Skeletal muscle tissue (tissue), 4 donors: ENCODE data around the gene ADARB1. TPM values are rescaled to one million over a fixed set of nuclear protein-coding genes. Genes with fewer than 3 reads are reported as not detected.

ENCODE experiments used
- H3K27ac ChIP-seq: one replicate; pipeline ENCODE4 v1.7.0; 2013; ENCODE audit warnings: mild to moderate bottlenecking, low read depth, low read length, inconsistent platforms
- H3K27me3 ChIP-seq, 3 donors: one replicate each; pipeline ENCODE4 v1.7.0; 2013; ENCODE audit warnings: low read length in 3 of 3; ENCODE audit not compliant: control insufficient read depth in 3 of 3, insufficient read depth in 3 of 3
- H3K36me3 ChIP-seq, 3 donors: one replicate each; pipeline ENCODE4 v1.7.0; 2013; ENCODE audit warnings: low read length in 3 of 3; ENCODE audit not compliant: control insufficient read depth in 3 of 3, insufficient read depth in 3 of 3
- H3K4me1 ChIP-seq, 3 donors: one replicate each; pipeline ENCODE4 v1.7.0; 2013; ENCODE audit warnings: low read length in 3 of 3, mild to moderate bottlenecking in 3 of 3; ENCODE audit not compliant: control insufficient read depth in 3 of 3, insufficient read depth in 3 of 3
- H3K4me3 ChIP-seq, 3 donors: one replicate each; pipeline ENCODE4 v1.7.0; 2013; ENCODE audit warnings: low read length in 3 of 3
- H3K9ac ChIP-seq, 3 donors: one replicate each; pipeline ENCODE4 v1.7.0; 2013; ENCODE audit warnings: low read length in 3 of 3, mild to moderate bottlenecking in 3 of 3, moderate library complexity in 2 of 3, low read depth in 1 of 3
- H3K9me3 ChIP-seq, 3 donors: one replicate each; pipeline ENCODE4 v1.7.0; 2013; ENCODE audit warnings: low read length in 3 of 3; ENCODE audit not compliant: control insufficient read depth in 3 of 3
- total RNA-seq: library from RNA; depleted of rRNA; stranded (reverse); fragments of >200 nt; gene quantifications from one replicate; pipeline ENCODE4 v1.2.3, GENCODE V29; 2014
- donor health status: Osteomylitis.

Gene ADARB1
- total RNA-seq, 1 donor from 2014 or later = 16.2 TPM

DNA sequence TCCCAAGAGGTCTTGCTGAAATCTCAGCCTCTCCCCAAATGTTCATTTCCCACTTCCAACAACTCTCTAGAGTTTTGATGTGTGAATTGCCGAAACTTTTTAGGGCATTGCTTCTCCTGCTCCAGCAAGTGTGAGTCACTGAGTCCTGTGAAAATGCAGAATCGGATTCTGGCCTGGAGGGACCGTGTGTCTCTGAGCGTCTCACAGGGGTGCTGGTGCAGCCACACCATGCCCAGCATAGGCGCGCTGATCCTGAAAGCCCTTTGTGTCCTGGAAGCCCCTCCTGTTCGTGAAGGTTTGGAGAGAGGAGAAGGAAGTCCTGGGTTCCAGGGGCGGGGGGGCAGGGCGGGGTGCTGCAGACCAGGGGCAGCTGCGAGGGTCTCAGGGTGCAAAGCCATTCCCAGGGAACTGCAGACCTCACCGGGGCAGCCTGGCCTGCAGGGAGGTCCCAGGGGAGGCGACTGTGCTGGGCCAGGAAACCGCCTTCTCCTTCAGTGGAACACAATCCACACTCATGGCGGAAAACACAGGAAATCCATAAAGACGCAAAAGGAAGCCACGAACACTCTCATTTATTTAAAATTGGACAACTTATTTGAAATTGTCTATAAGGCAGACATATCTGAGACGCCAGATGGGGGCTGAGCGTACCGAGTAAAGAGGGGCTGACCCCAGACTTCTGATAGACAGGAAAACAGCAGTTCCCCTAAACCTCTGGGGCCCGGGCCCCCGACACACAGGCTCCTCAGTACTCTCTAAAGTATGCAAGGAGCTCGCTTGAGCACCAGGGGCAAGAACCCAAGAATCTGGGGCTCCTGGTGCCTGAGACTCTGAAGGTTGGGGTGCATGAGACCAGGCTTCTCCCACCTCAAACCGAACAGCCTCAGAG is 43.5 kb upstream of the ADARB1 start:
- Histone ChIP-seq H3K9me3 (no peaks in the 10 kb centered on the region), H3K27ac (no peak overlapping the region), H3K4me1 (peaks cover 40 to 51% (median 48%) of the 10 kb centered on the region in 3 donors), H3K4me3 (no peak overlapping the region), H3K9ac (no peak overlapping the region), H3K27me3 (no peaks in the 10 kb centered on the region), H3K36me3 (no peaks in the 10 kb centered on the region)

DNA sequence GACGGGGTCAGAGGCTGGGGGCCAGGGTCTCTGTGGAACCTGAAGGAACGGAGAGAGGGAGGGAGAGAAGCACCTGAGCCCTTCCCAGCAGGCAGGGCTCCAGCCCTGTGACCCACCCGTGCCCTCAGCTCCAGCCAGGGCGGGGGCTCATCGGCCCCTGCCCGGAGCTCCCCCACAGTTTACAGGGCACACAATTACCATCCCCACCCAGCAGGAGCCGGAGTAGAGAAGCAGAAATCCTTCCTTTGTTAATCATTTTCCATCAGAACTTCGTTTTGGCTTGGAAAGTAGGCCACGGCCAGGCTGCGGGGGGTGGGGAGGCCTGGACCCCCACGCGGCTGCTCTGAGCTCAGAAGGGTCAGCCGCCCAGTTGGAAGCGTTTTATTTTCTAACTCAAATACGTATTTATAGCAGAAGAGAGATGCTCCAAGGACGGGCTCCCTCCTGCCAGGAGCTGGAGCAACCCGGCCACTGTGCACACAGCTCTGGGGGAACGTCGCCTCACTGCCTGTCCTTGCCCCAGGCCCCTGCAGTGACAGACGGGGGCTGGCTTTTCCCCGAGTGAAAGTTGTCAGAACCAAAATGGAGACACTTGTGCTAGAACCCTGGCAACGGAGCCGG is 42.7 kb upstream of the ADARB1 start:
- Histone ChIP-seq H3K36me3 (no peaks in the 10 kb centered on the region), H3K9me3 (peaks cover 0 to 5% (median 3%) of the 10 kb centered on the region in 3 donors), H3K27ac (no peak overlapping the region), H3K27me3 (no peaks in the 10 kb centered on the region), H3K4me3 (no peak overlapping the region), H3K9ac (no peak overlapping the region), H3K4me1 (peaks cover 40 to 51% (median 48%) of the 10 kb centered on the region in 3 donors)

DNA sequence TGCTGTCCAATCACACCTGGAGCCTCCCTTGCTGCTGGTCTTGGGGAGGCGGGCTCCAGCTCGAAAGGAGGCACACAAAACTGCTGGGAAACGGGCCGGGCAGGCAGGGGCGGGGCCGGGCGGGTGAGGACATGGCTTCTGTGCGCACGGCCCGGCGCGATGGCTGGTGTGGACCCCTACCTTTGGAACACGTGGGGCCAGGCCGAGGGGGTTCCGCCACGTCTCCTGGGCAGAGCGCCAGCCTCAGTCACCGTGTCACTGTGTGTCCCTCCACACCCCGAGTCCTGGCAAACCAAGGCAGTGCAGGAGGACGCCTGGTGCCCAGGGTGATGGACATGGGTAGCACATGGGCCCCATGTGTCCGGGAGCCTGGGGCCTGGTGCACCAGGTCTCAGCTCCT is 42.0 kb upstream of the ADARB1 start:
- Histone ChIP-seq H3K27ac (no peak overlapping the region), H3K36me3 (no peaks in the 10 kb centered on the region), H3K9ac (no peak overlapping the region), H3K27me3 (no peaks in the 10 kb centered on the region), H3K4me1 (peaks cover 40 to 51% (median 48%) of the 10 kb centered on the region in 3 donors), H3K9me3 (peaks cover 0 to 5% (median 5%) of the 10 kb centered on the region in 3 donors), H3K4me3 (no peak overlapping the region)

DNA sequence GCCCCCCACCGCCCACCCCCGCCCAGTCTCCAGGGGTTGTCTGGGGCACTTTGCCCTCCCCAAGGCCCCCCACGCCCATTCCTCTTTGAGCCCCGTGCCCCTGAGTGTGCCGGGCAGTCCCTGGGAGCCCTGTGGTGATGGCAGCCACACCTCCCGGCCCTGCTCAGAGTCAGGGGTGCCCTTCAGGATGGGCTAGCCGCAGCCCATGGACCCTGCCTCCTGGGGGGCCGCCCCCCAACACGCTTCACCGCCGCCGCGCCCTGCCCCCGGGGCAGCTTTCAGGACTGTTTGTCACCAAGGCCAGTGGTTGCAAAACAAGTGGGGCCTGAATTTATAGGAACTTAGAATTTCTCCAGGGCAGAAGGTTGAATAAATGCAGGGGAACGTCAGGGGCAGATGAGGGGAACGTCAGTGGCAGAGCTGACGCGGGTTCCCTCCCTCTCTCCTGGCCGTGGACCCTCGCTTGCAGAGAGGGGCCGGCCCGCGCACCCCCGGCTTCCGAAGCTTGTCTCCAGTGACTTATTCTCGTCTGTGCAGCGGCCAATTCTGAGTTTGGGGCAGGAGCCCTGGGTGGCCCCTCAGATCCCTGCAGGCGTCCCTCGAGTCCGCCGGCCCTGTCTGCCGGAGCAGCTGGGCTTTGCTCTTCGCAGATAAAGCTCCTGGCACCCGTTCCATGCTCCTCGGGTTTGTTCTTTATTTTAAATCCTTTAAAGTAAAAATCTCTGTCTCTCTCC is 41.2 kb upstream of the ADARB1 start:
- no peak overlapping the region for H3K4me3 ChIP-seq
- H3K27me3 ChIP-seq = no peaks in the 10 kb centered on the region
- H3K4me1 ChIP-seq = peaks cover 40 to 51% (median 48%) of the 10 kb centered on the region in 3 donors
- H3K36me3 ChIP-seq = no peaks in the 10 kb centered on the region
- peak overlapping the region in 2 of 3 donors; percentile 21 to 75 for H3K9ac ChIP-seq
- peaks cover 0 to 5% (median 5%) of the 10 kb centered on the region in 3 donors for H3K9me3 ChIP-seq
- H3K27ac ChIP-seq = peak overlapping the region; percentile 66

DNA sequence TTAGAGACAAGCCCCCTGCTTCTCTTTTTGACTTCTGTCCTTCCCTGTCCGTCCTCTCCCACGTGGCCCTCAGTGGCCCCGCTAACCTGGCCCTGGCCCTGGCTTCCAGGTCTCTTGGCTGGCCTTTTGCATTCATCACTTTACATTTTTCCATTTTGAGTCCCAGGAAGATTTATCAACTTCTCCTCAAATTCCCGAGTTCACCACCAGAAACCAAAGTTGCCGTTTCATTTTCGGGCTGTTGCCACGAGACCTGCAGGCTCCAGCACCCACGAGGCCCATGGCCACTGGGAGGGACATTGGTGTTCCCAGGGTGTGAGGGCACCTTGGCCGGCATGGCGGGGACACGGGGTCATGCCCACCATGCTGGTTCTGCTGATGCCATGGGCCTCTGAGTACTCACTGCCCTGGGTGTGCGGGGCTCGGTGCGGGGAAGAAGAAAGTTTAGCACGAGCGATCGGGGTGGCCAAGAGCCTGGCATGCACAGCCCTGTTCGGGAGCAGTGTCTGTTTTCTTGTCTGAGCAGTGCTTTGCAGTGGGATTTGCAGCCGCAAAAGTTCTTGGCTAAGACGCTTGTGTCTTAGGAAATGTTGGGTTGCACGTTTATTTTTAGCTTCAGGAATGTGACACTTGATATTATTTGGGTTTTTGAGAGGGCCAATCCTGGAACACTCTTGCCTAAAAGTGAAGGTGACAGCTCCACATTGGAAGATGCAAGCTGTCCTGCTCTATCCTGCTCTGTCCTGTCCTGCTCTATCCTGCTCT is 40.4 kb upstream of the ADARB1 start:
- Histone ChIP-seq H3K9me3 (peaks cover 0 to 5% (median 5%) of the 10 kb centered on the region in 3 donors), H3K27me3 (no peaks in the 10 kb centered on the region), H3K27ac (peak overlapping the region; percentile 66), H3K4me1 (peaks cover 40 to 51% (median 48%) of the 10 kb centered on the region in 3 donors), H3K9ac (peak overlapping the region in 2 of 3 donors; percentile 33 to 75), H3K4me3 (peak overlapping the region; percentile 3 to 66 (median 51)), H3K36me3 (no peaks in the 10 kb centered on the region)

DNA sequence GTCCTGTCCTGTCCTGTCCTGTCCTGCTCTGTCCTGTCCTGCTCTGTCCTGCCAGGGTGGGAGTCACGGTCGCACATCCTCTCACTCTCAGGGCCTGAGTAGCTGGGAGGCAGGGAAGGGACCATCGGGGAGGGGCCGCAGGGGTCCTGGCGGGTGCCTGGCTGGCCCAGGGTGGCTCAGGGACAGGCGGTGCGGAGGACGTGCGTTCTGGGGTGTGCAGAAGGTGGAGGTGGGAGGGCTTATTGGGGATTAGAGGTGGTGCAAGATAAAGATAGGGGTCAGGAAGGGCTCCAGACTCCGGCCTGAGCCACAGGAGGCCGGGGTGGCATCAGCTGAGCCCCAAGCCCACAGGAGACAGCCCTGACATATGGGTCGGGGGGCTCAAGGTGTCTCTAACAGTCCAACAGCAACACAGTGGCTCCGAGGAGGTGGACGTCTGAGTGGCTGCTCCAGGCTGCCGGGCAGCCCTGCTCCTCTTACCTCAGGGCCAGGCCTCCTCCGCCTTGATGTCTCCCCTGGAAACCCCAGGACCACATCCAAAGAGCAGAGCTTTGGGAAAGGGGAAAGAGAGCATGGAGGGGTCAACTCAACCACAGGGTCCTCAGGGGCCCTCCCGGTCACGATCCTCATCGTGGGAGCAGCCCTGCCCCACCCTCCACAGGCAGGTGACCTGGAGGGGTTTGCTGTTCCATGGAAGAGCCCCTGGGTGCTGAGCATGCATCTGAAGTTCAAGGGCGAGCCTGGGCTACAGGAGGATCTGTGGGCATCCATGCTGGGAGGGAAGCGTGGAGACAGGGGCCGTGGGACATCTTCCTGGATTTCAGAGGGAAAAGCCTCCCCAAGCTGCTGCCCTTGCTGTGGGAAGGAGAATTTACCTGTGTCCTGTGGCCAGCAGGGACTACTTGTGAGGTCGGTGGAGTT is 39.6 kb upstream of the ADARB1 start:
- peaks cover 36 to 47% (median 45%) of the 10 kb centered on the region in 3 donors for H3K4me1 ChIP-seq

DNA sequence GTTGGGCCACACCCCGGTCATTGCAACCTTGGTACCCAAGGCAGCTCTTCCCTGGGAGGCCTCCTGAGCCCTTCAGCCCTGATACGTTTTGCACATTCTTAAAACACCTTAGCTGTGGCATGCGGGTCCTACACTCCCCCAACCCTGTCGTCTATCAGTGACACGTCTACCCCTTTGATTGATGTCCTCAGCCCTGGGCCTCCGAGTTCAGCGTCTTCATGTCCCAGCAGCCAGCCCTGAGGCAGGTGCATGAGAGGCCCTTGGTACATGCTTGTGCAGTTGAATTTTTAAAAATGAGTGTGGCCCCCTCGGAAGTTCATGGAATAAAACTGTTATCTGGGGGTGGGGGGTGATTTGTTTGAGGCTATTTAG is 38.9 kb upstream of the ADARB1 start:
- no peak overlapping the region for H3K9ac ChIP-seq
- no peaks in the 10 kb centered on the region for H3K36me3 ChIP-seq
- H3K4me3 ChIP-seq = no peak overlapping the region
- no peaks in the 10 kb centered on the region for H3K27me3 ChIP-seq
- H3K9me3 ChIP-seq = peaks cover 0 to 5% (median 5%) of the 10 kb centered on the region in 3 donors
- peaks cover 38 to 43% (median 42%) of the 10 kb centered on the region in 3 donors for H3K4me1 ChIP-seq
- no peak overlapping the region for H3K27ac ChIP-seq

More for the DNA sequence above, 39.6 kb upstream of the ADARB1 start:
- H3K9ac ChIP-seq = peak overlapping the region in 1 of 3 donors; percentile 75
- H3K4me3 ChIP-seq = peak overlapping the region in 2 of 3 donors; percentile 41 to 66
- H3K9me3 ChIP-seq = peaks cover 0 to 5% (median 5%) of the 10 kb centered on the region in 3 donors
- no peaks in the 10 kb centered on the region for H3K36me3 ChIP-seq
- peak overlapping the region; percentile 66 for H3K27ac ChIP-seq
- no peaks in the 10 kb centered on the region for H3K27me3 ChIP-seq

DNA sequence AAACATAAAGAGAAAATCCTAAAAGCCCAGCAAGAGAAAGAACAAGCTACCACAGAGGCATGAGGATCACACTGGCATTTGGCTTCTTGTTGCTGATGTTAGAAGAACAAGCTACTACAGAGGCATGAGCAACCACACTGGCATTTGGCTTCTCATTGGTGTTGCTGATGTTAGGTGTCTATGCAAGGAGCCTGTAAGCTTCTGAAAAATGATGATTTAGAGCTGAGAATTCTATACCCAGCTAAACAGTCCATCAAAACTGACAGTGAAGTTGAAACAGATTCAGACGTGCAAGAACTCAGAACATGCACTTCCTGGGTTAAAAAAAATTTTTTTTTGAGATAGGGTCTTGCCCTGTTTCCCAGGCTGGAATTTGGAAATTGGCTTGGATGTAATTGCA is 37.8 kb upstream of the ADARB1 start:
- no peaks in the 10 kb centered on the region for H3K27me3 ChIP-seq
- H3K27ac ChIP-seq = no peak overlapping the region
- no peaks in the 10 kb centered on the region for H3K36me3 ChIP-seq
- H3K9me3 ChIP-seq = peaks cover 0 to 5% (median 5%) of the 10 kb centered on the region in 3 donors
- no peak overlapping the region for H3K4me3 ChIP-seq
- H3K9ac ChIP-seq = no peak overlapping the region
- H3K4me1 ChIP-seq = peaks cover 39 to 47% (median 42%) of the 10 kb centered on the region in 3 donors
